GM12878 (cell line): ENCODE results near the gene NR2F6. TPM values are rescaled to one million over a fixed set of nuclear protein-coding genes. Genes with fewer than 3 reads are reported as not detected.

Experiments used
- ATAC-seq: fragments of 200-7000 bp; cut with Tn5 transposase; 3 replicates; pipeline ENCODE4 v1.9.1; 2020; ENCODE audit warnings: mild to moderate bottlenecking, moderate library complexity
- BruUV-seq: library from RNA; stranded (reverse); fragments of 400-500 nt; replicated peaks from 2 replicates; lab custom pipeline; 2021; lab: Mats Ljungman, UMichigan
- CTCF ChIA-PET: fragments of 300-600 bp; sonication (Branson Sonifier 250); formaldehyde crosslinking; extraction: SDS; loops from one replicate; lab custom pipeline; 2021; ENCODE audit warnings: inconsistent platforms; lab: Yijun Ruan, JAX
- POLR2A ChIA-PET: fragments of 350-600 bp; formaldehyde crosslinking; extraction: SDS; loops from one replicate; lab custom pipeline; 2021; ENCODE audit warnings: inconsistent platforms; lab: Charles Lee
- RAD21 ChIA-PET: fragments of 300-600 bp; sonication (Branson Sonifier 250); formaldehyde crosslinking; loops from one replicate; lab custom pipeline; 2023; ENCODE audit warnings: antibody characterized with exemption; ENCODE audit not compliant: unreplicated experiment; lab: Charles Lee
- SMC1A ChIA-PET: fragments of 300-600 bp; sonication (Branson Sonifier 250); formaldehyde crosslinking; loops from one replicate; lab custom pipeline; 2023; ENCODE audit not compliant: unreplicated experiment, uncharacterized antibody; lab: Charles Lee
- DNase-seq: peaks from one replicate; pipeline ENCODE4 v3.0.0-alpha.2; 2011; ENCODE audit warnings: low read depth, low spot score
- FAIRE-seq: peaks from 3 replicates; lab custom pipeline; 2011; peaks lifted over from hg19 to GRCh38; lab: Jason Lieb, UNC
- H2AFZ ChIP-seq: 2 replicates; pipeline ENCODE4 v1.6.0; 2011; ENCODE audit warnings: low read depth, low read length, control low read depth; ENCODE audit not compliant: control insufficient read depth
- H3K27ac ChIP-seq: 2 replicates; pipeline ENCODE4 v1.5.1; 2011; ENCODE audit warnings: control low read depth; ENCODE audit not compliant: control insufficient read depth, insufficient read depth
- H3K27me3 ChIP-seq, 2 experiments: replicated peaks in 1 of 2; 2 replicates each; pipeline versions ENCODE4 v1.6.0 to v1.6.1; 2011; ENCODE audit warnings: low read length in 1 of 2; ENCODE audit not compliant: control insufficient read depth in 2 of 2, insufficient read depth in 2 of 2
- H3K36me3 ChIP-seq, 2 experiments: 2 replicates each; pipeline ENCODE4 v1.5.1; 2011; ENCODE audit warnings: low read length in 1 of 2; ENCODE audit not compliant: control insufficient read depth in 2 of 2, insufficient read depth in 2 of 2
- H3K4me1 ChIP-seq: 2 replicates; pipeline ENCODE4 v1.6.1; 2011; ENCODE audit warnings: mild to moderate bottlenecking, low read length, moderate library complexity, mixed read lengths; ENCODE audit not compliant: control insufficient read depth, insufficient read depth
- H3K4me2 ChIP-seq: 2 replicates; pipeline ENCODE4 v1.6.0; 2011; ENCODE audit warnings: control low read depth; ENCODE audit not compliant: control insufficient read depth, insufficient read depth
- H3K4me3 ChIP-seq: fragments of 200-600 bp; sonication (generic); 2 replicates; pipeline ENCODE4 v1.5.1; 2016
- H3K79me2 ChIP-seq: 2 replicates; pipeline ENCODE4 v1.6.0; 2011; ENCODE audit warnings: low read length; ENCODE audit not compliant: control insufficient read depth, insufficient read depth
- H3K9ac ChIP-seq: 2 replicates; pipeline ENCODE4 v1.8.0; 2011; ENCODE audit warnings: low read length, control low read depth, mixed read lengths; ENCODE audit not compliant: control insufficient read depth, insufficient read depth
- H3K9me3 ChIP-seq: replicated peaks from 3 replicates; pipeline ENCODE4 v1.5.1; 2011; ENCODE audit warnings: mild to moderate bottlenecking, low read length; ENCODE audit not compliant: control insufficient read depth, insufficient read depth
- H4K20me1 ChIP-seq: 2 replicates; pipeline ENCODE4 v1.6.0; 2011; ENCODE audit not compliant: control insufficient read depth, insufficient read depth
- BCLAF1 ChIP-seq: fragments of 450-650 bp; IDR thresholded peaks from 2 replicates; pipeline ENCODE4 v1.6.1; 2017; ENCODE audit warnings: antibody characterized with exemption, mild to moderate bottlenecking, moderate library complexity
- EGR1 ChIP-seq, 2 experiments: IDR thresholded peaks; 1 replicate in 1 of 2; 2 replicates in 1 of 2; pipeline ENCODE4 v1.6.1; 2011 to 2012; ENCODE audit warnings: low read depth in 2 of 2, low read length in 2 of 2, borderline replicate concordance in 1 of 2, mild to moderate bottlenecking in 1 of 2, moderate library complexity in 1 of 2
- ELK1 ChIP-seq: IDR thresholded peaks from 2 replicates; pipeline ENCODE4 v1.6.1; 2012; ENCODE audit warnings: low read depth, low read length, improper control_type of control experiment
- LARP7 ChIP-seq: fragments of 450-650 bp; IDR thresholded peaks from 2 replicates; pipeline ENCODE4 v1.6.1; 2017; ENCODE audit warnings: mild to moderate bottlenecking
- PBX3 ChIP-seq: IDR thresholded peaks from 2 replicates; pipeline ENCODE4 v1.6.1; 2011; ENCODE audit warnings: mild to moderate bottlenecking, low read depth, low read length, moderate library complexity; ENCODE audit not compliant: insufficient replicate concordance
- PML ChIP-seq: IDR thresholded peaks from 2 replicates; pipeline ENCODE4 v1.6.1; 2012; ENCODE audit warnings: low read length, inconsistent platforms
- POLR2AphosphoS5 ChIP-seq: IDR thresholded peaks from 2 replicates; pipeline ENCODE4 v1.6.1; 2011; ENCODE audit warnings: mild to moderate bottlenecking, low read length, inconsistent platforms
- POU2F2 ChIP-seq: IDR thresholded peaks from 3 replicates; pipeline ENCODE4 v1.6.1; 2011; ENCODE audit warnings: low read depth, mild to moderate bottlenecking, low read length, borderline replicate concordance
- RELA ChIP-seq: fragments of 450-650 bp; IDR thresholded peaks from 2 replicates; pipeline ENCODE4 v1.8.0; 2014; ENCODE audit warnings: borderline replicate concordance; ENCODE audit not compliant: partially characterized antibody
- USF2 ChIP-seq: IDR thresholded peaks from 2 replicates; pipeline ENCODE4 v1.6.1; 2011; ENCODE audit warnings: low read depth, low read length, improper control_type of control experiment, borderline replicate concordance
- WGBS: methylation state at CpG from one replicate; pipeline ENCODE4 v1.1.6; 2016; ENCODE audit warnings: low lambda C conversion rate; ENCODE audit not compliant: insufficient replicate concordance, insufficient coverage; ENCODE audit errors: missing lambda C conversion rate; 5-methylcytosine and 5-hydroxymethylcytosine counted together
- in situ Hi-C: fragments of 300-500 bp; cut with MboI; formaldehyde crosslinking; loops from 9 replicates; pipeline ENCODE4 v1.14.3; 2018; ENCODE audit warnings: mixed read lengths
- intact Hi-C: fragments of 100-400 bp; cut with micrococcal nuclease; formaldehyde crosslinking; loops from one replicate; pipeline ENCODE4 v1.14.2; 2022; ENCODE audit not compliant: unreplicated experiment
- polyA plus RNA-seq, 11 experiments: library from polyadenylated mRNA; depleted of rRNA in 4 of 11; unstranded in 6 of 11; stranded (reverse) in 5 of 11; fragments of >200 nt; fragmentation: Nextera tagmentation in 4 of 11; fragmentation: Illumina TruSeq in 1 of 11; extraction: Ambion mirVana in 4 of 11; extraction: Trizol in 1 of 11; gene quantifications; 1 replicate in 1 of 11; 2 replicates in 10 of 11; pipeline versions ENCODE4 v1.2.1 to v1.2.3, GENCODE V29; 2011 to 2016; ENCODE audit warnings: inconsistent platforms in 2 of 11, missing spikeins in 2 of 11, low read depth in 1 of 11
- total RNA-seq, 4 experiments: library from RNA; depleted of rRNA in 3 of 4; stranded (reverse); fragments of >200 nt in 3 of 4; fragmentation: Illumina TruSeq in 1 of 4; extraction: Trizol in 1 of 4; gene quantifications; 2 replicates each; pipeline versions ENCODE4 v1.2.1 to v1.2.3, GENCODE V29; 2013 to 2021

NR2F6 gene
- total and polyA plus RNA-seq, 10 of the 15 experiments (the other 5 are each of a cell fraction or from before 2014, with no cell fraction given), result 0.18 to 15.5 (median 6.1) TPM

- ATAC-seq (no peak), DNase-seq (no peak)
- H3K27ac ChIP-seq, result no peak overlapping the region
- no peaks in the 10 kb centered on the region for H3K4me1 ChIP-seq
- H3K4me3 ChIP-seq, result no peak overlapping the region
- H3K36me3 ChIP-seq, result peaks cover 24 to 38% of the 10 kb centered on the region in 2 experiments
- POLR2A ChIA-PET, result no interaction called here
- WGBS, result 91% methylated on average over 16 of the region's 16 CpGs
- H2AFZ ChIP-seq, result no peak overlapping the region
- no peak overlapping the region for H3K4me2 ChIP-seq
- RAD21 ChIA-PET, result interaction anchor here (0.6 kb wide), 1 partner anchor 26 kb away, joined by 3 read pairs; the partner anchor contains the start of gene OCEL1
- in situ Hi-C loops, result no loop called here
- H3K27me3 ChIP-seq, result no peaks in the 10 kb centered on the region
- no TSS peak for BruUV-seq
- SMC1A ChIA-PET, result interaction anchor here (1.0 kb wide), 1 partner anchor 42 kb away, joined by 3 read pairs; no protein-coding TSS in a partner anchor
- H4K20me1 ChIP-seq, result no peaks in the 10 kb centered on the region
- H3K79me2 ChIP-seq, result no peaks in the 10 kb centered on the region
- no peak overlapping the region for H3K9ac ChIP-seq
- TF ChIP-seq ELK1 (no peak), POLR2AphosphoS5 (0 out of 2 replicates have a peak, but pooled peaks have one; percentile 4)
- TF ChIP-seq, all 136 proteins: peak for 1
- no peaks in the 10 kb centered on the region for H3K9me3 ChIP-seq
- CTCF ChIA-PET, result no interaction called here
- FAIRE-seq, result no peak
- intact Hi-C loops, result no loop called here
These were observed 45.2 kb downstream of the NR2F6 start for GRCh38 chr19:17200408-17201079.

- no peak overlapping the region for H2AFZ ChIP-seq
- no peaks in the 10 kb centered on the region for H3K4me1 ChIP-seq
- ChIA-PET POLR2A (no interaction called here), SMC1A (no interaction called here), CTCF (no interaction called here), RAD21 (no interaction called here)
- intact Hi-C loops, result no loop called here
- H3K9me3 ChIP-seq, result no peaks in the 10 kb centered on the region
- in situ Hi-C loops, result no loop called here
- no peak overlapping the region for H3K9ac ChIP-seq
- H3K27ac ChIP-seq, result no peak overlapping the region
- ATAC-seq, result no peak
- no peaks in the 10 kb centered on the region for H3K27me3 ChIP-seq
- 92% methylated on average over 16 of the region's 16 CpGs for WGBS
- DNase-seq, result no peak
- no peaks in the 10 kb centered on the region for H3K79me2 ChIP-seq
- H3K36me3 ChIP-seq, result peaks cover 33 to 52% of the 10 kb centered on the region in 2 experiments
- FAIRE-seq, result no peak
- H3K4me3 ChIP-seq, result no peak overlapping the region
- no TSS peak for BruUV-seq
- H4K20me1 ChIP-seq, result no peaks in the 10 kb centered on the region
- H3K4me2 ChIP-seq, result no peak overlapping the region
- TF ChIP-seq EGR1 (IDR thresholded peaks at IDR 0.05; ENCODE audit: borderline replicate concordance in 1 of 2, low read depth in 2 of 2, low read length in 2 of 2) (no peak), RELA (no peak), POU2F2 (no peak), BCLAF1 (no peak), USF2 (no peak), PBX3 (no peak), PML (no peak), LARP7 (no peak)
These were observed 48.1 kb downstream of the NR2F6 start for GRCh38 chr19:17197666-17198065.
